Measurements from ENCODE around the gene TMEM203. TPM values are rescaled to one million over a fixed set of nuclear protein-coding genes. Genes with fewer than 3 reads are reported as not detected.
A peak's percentile ranks its signal among the peaks of the same experiment; 100 is the strongest.

Gene TMEM203, protein sequence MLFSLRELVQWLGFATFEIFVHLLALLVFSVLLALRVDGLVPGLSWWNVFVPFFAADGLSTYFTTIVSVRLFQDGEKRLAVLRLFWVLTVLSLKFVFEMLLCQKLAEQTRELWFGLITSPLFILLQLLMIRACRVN
- 10 to 100 TPM; 19.4 to 29.6 (median 25.4) TPM for total RNA-seq

DNA sequence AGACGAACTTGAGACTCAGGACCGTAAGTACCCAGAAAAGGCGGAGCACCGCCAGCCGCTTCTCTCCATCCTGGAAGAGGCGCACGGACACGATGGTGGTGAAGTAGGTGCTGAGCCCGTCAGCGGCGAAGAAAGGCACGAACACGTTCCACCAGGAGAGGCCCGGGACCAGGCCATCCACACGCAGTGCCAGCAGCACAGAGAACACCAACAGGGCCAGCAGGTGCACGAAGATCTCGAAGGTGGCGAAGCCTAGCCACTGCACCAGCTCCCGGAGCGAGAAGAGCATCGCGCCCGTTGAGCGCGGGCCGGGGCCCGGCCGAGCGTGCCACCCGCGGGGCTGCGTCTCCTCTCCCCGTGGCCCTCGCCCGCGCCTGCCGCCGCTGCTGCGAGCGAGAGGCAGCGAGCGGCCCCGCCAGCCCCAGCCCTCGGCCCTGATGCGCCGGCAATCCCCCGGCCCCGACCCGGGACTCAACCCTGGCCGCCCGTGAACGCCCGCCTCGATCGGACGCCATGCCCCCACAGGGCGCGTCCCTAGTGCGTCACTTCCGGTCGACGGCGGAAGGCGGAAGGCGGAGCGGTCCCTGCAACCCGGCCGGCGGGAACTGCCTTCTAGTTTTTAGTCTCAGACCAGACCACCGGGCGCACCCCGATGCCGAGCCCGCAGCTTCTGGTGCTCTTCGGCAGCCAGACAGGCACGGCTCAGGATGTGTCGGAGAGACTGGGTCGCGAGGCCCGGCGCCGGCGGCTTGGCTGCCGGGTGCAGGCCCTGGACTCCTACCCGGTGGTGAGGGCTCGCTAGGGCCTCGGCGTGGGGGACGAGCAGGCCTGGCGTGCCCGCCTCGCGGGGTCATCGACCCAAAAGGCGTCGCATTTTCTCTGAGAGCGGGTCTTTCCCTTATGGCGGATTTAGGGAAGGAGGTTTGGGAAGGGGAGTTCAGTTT, at the start of gene TMEM203, which contains the start of gene NDOR1:
Gene TMEM203, minus strand, starts transcription at position 523 of the 944 bp plus-strand sequence. Its CDS starts 234 bp downstream, at position 289.
Gene NDOR1, plus strand, starts transcription at position 575 of the 944 bp plus-strand sequence. Its CDS starts 78 bp downstream, at position 653.
- DNase-seq: peak; percentile 54
- no peaks in the 10 kb centered on the region for H3K9me3 ChIP-seq
- peak in 3 of 4 donors; percentile 65 to 87 (median 70) for TF ChIP-seq POLR2A (IDR thresholded peaks at IDR 0.05)
- TF ChIP-seq, protein P1, sequence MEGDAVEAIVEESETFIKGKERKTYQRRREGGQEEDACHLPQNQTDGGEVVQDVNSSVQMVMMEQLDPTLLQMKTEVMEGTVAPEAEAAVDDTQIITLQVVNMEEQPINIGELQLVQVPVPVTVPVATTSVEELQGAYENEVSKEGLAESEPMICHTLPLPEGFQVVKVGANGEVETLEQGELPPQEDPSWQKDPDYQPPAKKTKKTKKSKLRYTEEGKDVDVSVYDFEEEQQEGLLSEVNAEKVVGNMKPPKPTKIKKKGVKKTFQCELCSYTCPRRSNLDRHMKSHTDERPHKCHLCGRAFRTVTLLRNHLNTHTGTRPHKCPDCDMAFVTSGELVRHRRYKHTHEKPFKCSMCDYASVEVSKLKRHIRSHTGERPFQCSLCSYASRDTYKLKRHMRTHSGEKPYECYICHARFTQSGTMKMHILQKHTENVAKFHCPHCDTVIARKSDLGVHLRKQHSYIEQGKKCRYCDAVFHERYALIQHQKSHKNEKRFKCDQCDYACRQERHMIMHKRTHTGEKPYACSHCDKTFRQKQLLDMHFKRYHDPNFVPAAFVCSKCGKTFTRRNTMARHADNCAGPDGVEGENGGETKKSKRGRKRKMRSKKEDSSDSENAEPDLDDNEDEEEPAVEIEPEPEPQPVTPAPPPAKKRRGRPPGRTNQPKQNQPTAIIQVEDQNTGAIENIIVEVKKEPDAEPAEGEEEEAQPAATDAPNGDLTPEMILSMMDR (IDR thresholded peaks at IDR 0.05): peak in 1 of 6 experiments; percentile 22
- H3K4me3 ChIP-seq: peak within 1 kb of the TSS; percentile 93 to 99 (median 98)
- 0% methylated on average over 12 of the region's 98 CpGs; no CpG with 5 or more reads in 1 of the 2 donors for WGBS, 2 donors
- H3K4me1 ChIP-seq: peaks cover 40 to 60% (median 45%) of the 10 kb centered on the region in 3 donors
- intact Hi-C loops (cut with DNase I): no loop called here
- no peaks in the 10 kb centered on the region for H3K27me3 ChIP-seq
- H3K27ac ChIP-seq: peak within 1 kb of the TSS; percentile 88 to 96 (median 92)
- H3K36me3 ChIP-seq: peaks cover 0 to 21% (median 4%) of the 10 kb centered on the region in 3 donors

DNA sequence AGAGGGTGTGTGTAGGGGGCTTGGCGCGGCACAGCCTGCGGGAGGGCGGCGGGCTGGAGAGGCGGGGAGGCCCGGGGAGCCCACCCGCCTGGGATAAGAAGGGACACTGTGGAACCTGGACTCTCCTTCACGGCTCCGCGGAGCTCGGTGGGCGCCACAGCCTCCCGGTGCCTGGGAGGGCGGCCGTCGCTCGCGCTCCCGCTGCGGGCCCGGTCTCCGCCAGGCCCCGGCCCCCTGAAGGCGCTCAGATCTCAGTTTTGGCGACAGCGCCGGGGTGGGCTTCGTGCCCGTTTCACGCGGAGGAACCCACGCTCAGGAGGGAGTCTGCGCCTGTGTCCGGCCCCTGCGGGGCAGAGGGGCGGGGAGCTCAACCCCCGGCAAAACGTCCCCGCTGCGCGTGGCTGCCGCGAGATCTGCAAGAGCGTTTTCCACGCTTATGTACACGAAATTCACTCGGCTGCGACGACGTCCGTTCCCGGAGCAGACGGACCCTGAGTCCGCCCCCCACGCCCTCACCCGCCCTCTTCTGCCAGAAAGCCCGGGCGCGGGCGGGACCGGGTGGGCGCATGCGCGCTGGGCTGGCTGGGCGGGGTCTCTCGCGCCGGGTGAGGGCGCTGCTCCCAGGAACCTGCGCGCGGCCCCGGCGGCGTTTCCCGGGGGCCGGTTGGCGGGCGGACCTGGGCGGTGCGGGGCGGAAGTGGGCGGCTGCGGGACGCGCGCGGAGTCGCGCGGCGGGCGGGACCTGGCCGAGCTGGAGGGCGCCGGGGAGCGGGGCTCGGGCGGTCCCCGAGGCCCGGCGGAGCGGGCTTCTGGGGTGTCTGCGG, 49.4 kb upstream of the TMEM203 start, which contains the start of gene NELFB:
Gene NELFB, plus strand, starts transcription at position 704 of the 824 bp plus-strand sequence.
- no peak for DNase-seq
- Histone ChIP-seq H3K36me3 (peaks cover 4 to 35% (median 7%) of the 10 kb centered on the region in 3 donors), H3K27me3 (peaks cover 0 to 6% (median 0%) of the 10 kb centered on the region in 4 donors), H3K4me1 (peaks cover 18 to 40% (median 23%) of the 10 kb centered on the region in 3 donors), H3K4me3 (peak within 1 kb of the TSS; percentile 75 to 100 (median 92)), H3K9me3 (no peaks in the 10 kb centered on the region), H3K27ac (peak within 1 kb of the TSS; percentile 80 to 95 (median 89))
- 4 to 8% methylated on average over 6 to 22 of the region's 105 CpGs for WGBS, 2 donors
- TF ChIP-seq, protein P1 (IDR thresholded peaks at IDR 0.05): peak in 3 of 6 experiments; percentile 6 to 49 (median 15)
- peak in 2 of 4 donors; percentile 43 to 57 for TF ChIP-seq POLR2A (IDR thresholded peaks at IDR 0.05)
- intact Hi-C loops (cut with DNase I): no loop called here

DNA sequence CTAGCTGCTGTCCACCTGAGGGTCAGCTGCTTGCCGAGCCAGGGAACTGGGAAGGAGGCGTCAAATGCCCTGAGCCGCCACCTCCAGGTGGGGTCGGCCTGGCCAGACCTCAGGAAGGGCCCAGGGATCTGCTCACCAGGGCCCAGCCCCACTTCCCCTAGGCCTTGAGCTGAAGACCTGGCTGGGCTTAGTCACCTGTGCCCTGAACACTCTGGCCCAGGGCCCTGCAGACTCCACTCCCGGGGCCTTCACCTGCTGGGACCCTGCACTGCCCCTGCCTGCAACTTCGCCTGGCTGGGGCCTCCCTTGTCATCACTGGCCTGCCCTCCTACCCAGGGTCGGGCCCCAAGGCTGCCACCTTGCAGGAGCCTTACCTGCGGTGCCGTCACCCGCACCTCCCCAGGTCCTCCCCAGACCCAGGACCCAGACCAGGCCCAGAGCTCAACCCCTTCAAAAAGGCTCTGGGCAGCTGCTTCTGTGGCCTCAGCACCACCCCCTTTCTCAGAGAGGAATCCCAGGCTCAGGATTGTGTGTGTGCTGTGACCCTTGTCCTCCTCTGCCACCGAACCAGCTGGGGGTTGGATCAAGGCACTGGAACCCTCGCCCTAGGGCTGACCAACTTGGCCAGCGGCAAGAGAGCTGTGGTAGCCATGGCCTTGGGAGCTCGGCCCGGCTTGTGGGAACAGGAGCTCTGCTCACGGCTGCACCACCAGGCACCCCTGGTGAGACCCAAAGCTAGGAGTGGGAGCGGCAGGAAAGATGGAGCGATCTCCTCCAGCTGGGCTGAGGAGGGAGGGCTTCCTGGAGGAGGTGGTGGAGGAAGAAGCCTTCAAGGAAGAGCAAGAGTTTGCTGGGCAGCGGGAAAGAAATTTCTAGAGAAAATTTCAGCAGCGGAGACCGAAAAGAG, 48.5 kb upstream of the TMEM203 start:
- 32 to 48% methylated on average over 6 to 13 of the region's 21 CpGs for WGBS, 2 donors
- peaks cover 0 to 6% (median 0%) of the 10 kb centered on the region in 4 donors for H3K27me3 ChIP-seq
- peak overlapping the region; percentile 75 to 100 (median 92) for H3K4me3 ChIP-seq
- no peak for DNase-seq
- H3K4me1 ChIP-seq: peaks cover 18 to 40% (median 23%) of the 10 kb centered on the region in 3 donors
- intact Hi-C loops (cut with DNase I): no loop called here
- no peak for TF ChIP-seq POLR2A (IDR thresholded peaks at IDR 0.05)
- TF ChIP-seq, protein P1 (IDR thresholded peaks at IDR 0.05): no peak
- H3K36me3 ChIP-seq: peaks cover 4 to 29% (median 7%) of the 10 kb centered on the region in 3 donors
- H3K27ac ChIP-seq: peak overlapping the region in 3 of 4 donors; percentile 85 to 95 (median 93)
- H3K9me3 ChIP-seq: no peaks in the 10 kb centered on the region
